Measurements from ENCODE around the gene STAMBP.
A peak's percentile ranks its signal among the peaks of the same experiment; 100 is the strongest.
"Not testable (repeated sequence)": the region's sequence is repeated elsewhere in the genome, so short reads cannot be mapped to it uniquely, and the experiment has no call there.

STAMBP gene

GRCh38 chr2:73828818-73829570 lies at the start of gene STAMBP:
STAMBP (plus strand) TSS chr2:73828961; CDS start chr2:73830857, 1,896 bp downstream.
- peak; percentile 84 for DNase-seq (ENCODE audit: low read depth)

- peak; percentile 94 for DNase-seq (ENCODE audit: low read depth)
Observed at GRCh38 chr2:73779467-73780236, 49.1 kb upstream of the STAMBP start, which contains the start of gene DUSP11. DUSP11 (minus strand) TSS chr2:73780103; CDS start chr2:73779974, 129 bp downstream.

- no peak for DNase-seq (ENCODE audit: low read depth)
Observed at GRCh38 chr2:73780237-73780582, 48.6 kb upstream of the STAMBP start.

GRCh38 chr2:73783402-73783801 lies 45.4 kb upstream of the STAMBP start:
- not testable (repeated sequence) for DNase-seq (ENCODE audit: low read depth)

GRCh38 chr2:73783883-73784282 lies 44.9 kb upstream of the STAMBP start, which contains the start of gene C2orf78:
C2orf78 (plus strand) TSS chr2:73784183; CDS start chr2:73784310, 127 bp downstream.
- DNase-seq (ENCODE audit: low read depth) = not testable (repeated sequence)

GRCh38 chr2:73811878-73812277 lies 16.9 kb upstream of the STAMBP start:
- DNase-seq (ENCODE audit: low read depth) = no peak

- DNase-seq (ENCODE audit: low read depth) = no peak
Observed at GRCh38 chr2:73812635-73813034, 16.1 kb upstream of the STAMBP start.

GRCh38 chr2:73818296-73818695 lies 10.5 kb upstream of the STAMBP start:
- DNase-seq (ENCODE audit: low read depth) = no peak

- no peak for DNase-seq (ENCODE audit: low read depth)
Observed at GRCh38 chr2:73821227-73821626, 7.5 kb upstream of the STAMBP start.

- DNase-seq (ENCODE audit: low read depth) = no peak
Observed at GRCh38 chr2:73821669-73822068, 7.1 kb upstream of the STAMBP start.

GRCh38 chr2:73822276-73822675 lies 6.5 kb upstream of the STAMBP start:
- no peak for DNase-seq (ENCODE audit: low read depth)

GRCh38 chr2:73822991-73823390 lies 5.8 kb upstream of the STAMBP start:
- no peak for DNase-seq (ENCODE audit: low read depth)

GRCh38 chr2:73823416-73823815 lies 5.3 kb upstream of the STAMBP start:
- DNase-seq (ENCODE audit: low read depth) = no peak

- DNase-seq (ENCODE audit: low read depth) = no peak
Observed at GRCh38 chr2:73823916-73824523, 4.7 kb upstream of the STAMBP start.

GRCh38 chr2:73825408-73825807 lies 3.4 kb upstream of the STAMBP start:
- no peak for DNase-seq (ENCODE audit: low read depth)

GRCh38 chr2:73827018-73827417 lies 1.7 kb upstream of the STAMBP start:
- DNase-seq (ENCODE audit: low read depth) = no peak

GRCh38 chr2:73827660-73828388 lies 937 bp upstream of the STAMBP start:
- DNase-seq (ENCODE audit: low read depth) = no peak

- no peak for DNase-seq (ENCODE audit: low read depth)
Observed at GRCh38 chr2:73828389-73828817, 358 bp upstream of the STAMBP start.

- peak; percentile 28 for DNase-seq (ENCODE audit: low read depth)
Observed at GRCh38 chr2:73830871-73831401, 2.2 kb downstream of the STAMBP start.

- no peak for DNase-seq (ENCODE audit: low read depth)
Observed at GRCh38 chr2:73832930-73833329, 4.2 kb downstream of the STAMBP start.

- DNase-seq (ENCODE audit: low read depth) = no peak
Observed at GRCh38 chr2:73836141-73836943, 7.6 kb downstream of the STAMBP start.

Measured in stimulated activated CD4-positive, alpha-beta T cell treated with anti-CD3 and anti-CD28 coated beads, Interleukin-2, amount 100 ng/mL, for 4 hours (primary cell).